Measurements from ENCODE around the gene TCIRG1. TPM values are rescaled to one million over a fixed set of nuclear protein-coding genes. Genes with fewer than 3 reads are reported as not detected.

Gene TCIRG1
- total and polyA plus RNA-seq, 2 of the 13 experiments (the other 11 are each of a cell fraction or from before 2014, with no cell fraction given): 48.0 to 69.6 TPM

DNA sequence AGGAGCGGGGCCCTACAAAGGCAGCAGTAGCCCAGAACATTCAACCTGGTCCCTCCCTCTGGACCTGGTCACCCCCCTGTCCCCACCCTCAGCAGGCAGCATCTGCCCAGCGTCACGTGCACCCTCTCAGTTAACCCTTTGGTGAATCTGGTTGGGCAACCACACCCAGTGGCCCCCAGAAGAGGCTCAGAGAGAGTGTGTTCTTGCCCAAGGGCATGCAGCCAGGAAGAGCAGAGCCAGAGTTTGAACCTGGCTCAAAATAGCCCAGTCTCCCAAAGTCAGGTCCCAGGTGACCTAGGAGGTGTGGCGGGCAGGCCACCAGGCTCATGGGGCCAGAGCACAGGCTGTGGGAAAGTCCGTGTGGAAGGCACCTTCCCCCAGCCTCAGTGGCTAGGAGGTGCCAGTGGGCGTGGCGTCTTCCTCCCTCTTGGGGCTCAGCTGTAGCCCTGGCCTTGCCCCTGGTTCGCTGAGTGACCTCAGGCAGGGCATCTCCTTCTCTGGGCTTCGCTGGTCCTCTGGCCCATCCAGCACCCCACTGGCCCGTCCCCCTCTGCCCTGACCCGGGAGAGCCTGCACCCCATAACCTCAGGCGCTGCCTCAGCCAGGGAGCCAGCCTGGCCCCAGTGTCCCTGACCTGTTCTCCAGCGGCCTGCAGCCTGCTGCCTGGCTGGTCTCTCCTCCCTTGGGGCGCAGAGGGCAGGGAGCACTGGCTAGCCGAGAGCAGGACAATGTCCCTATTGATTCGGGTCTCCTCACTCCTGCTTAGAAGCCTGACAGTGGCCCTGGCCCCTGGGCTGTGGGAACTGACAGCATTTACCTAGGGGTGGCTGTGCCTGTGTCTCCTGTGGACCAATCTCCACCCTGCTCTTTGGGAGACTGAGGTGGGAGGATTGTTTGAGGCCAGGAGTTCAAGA lies 21.7 kb upstream of the TCIRG1 start (continued):
- TF ChIP-seq ZNF329 (CRISPR knock-in tag; IDR thresholded peaks at IDR 0.05; ENCODE audit: low read depth): 0 out of 2 replicates have a peak, but pooled peaks have one; percentile 35
- no peak for TF ChIP-seq ZNF841 (CRISPR knock-in tag; IDR thresholded peaks at IDR 0.05; ENCODE audit: borderline replicate concordance)
- TF ChIP-seq PHF5A (CRISPR knock-in tag; IDR thresholded peaks at IDR 0.05; ENCODE audit: low read depth, unreplicated experiment): peak; percentile 13
- TF ChIP-seq ZNF883 (CRISPR knock-in tag; IDR thresholded peaks at IDR 0.05; ENCODE audit: not compliant biosample characterization): no peak
- TF ChIP-seq ZNF33B (CRISPR knock-in tag; IDR thresholded peaks at IDR 0.05): no peak
- peak; percentile 82; the same call in 1 of the 2 replicates for TF ChIP-seq IRF2 (CRISPR knock-in tag; IDR thresholded peaks at IDR 0.05)
- no peak for TF ChIP-seq ZNF24 (IDR thresholded peaks at IDR 0.05)
- no peak for TF ChIP-seq REL (CRISPR knock-in tag; conservative IDR thresholded peaks at IDR 0.05)
- no peak; the same call in 1 of the 2 replicates for TF ChIP-seq CBX5 (CRISPR knock-in tag; IDR thresholded peaks at IDR 0.05; ENCODE audit: borderline replicate concordance)
- TF ChIP-seq, protein P1, sequence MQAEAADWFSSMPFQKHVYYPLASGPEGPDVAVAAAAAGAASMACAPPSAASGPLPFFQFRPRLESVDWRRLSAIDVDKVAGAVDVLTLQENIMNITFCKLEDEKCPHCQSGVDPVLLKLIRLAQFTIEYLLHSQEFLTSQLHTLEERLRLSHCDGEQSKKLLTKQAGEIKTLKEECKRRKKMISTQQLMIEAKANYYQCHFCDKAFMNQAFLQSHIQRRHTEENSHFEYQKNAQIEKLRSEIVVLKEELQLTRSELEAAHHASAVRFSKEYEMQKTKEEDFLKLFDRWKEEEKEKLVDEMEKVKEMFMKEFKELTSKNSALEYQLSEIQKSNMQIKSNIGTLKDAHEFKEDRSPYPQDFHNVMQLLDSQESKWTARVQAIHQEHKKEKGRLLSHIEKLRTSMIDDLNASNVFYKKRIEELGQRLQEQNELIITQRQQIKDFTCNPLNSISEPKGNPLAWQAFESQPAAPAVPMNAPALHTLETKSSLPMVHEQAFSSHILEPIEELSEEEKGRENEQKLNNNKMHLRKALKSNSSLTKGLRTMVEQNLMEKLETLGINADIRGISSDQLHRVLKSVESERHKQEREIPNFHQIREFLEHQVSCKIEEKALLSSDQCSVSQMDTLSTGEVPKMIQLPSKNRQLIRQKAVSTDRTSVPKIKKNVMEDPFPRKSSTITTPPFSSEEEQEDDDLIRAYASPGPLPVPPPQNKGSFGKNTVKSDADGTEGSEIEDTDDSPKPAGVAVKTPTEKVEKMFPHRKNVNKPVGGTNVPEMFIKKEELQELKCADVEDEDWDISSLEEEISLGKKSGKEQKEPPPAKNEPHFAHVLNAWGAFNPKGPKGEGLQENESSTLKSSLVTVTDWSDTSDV (CRISPR knock-in tag; IDR thresholded peaks at IDR 0.05): no peak
- peak; percentile 40; the same call in 1 of the 2 replicates for TF ChIP-seq HMG20A (CRISPR knock-in tag; IDR thresholded peaks at IDR 0.05; ENCODE audit: borderline replicate concordance)
- no peak for TF ChIP-seq FLYWCH1 (CRISPR knock-in tag; IDR thresholded peaks at IDR 0.05)
- no peak for TF ChIP-seq ZNF224 (CRISPR knock-in tag; IDR thresholded peaks at IDR 0.05)
- TF ChIP-seq EEA1 (CRISPR knock-in tag; IDR thresholded peaks at IDR 0.05; ENCODE audit: borderline replicate concordance): peak; percentile 25; the same call in 1 of the 2 replicates
- TF ChIP-seq SMAD3 (CRISPR knock-in tag; IDR thresholded peaks at IDR 0.05): no peak; the same call in 1 of the 2 replicates
- TF ChIP-seq, protein P2, sequence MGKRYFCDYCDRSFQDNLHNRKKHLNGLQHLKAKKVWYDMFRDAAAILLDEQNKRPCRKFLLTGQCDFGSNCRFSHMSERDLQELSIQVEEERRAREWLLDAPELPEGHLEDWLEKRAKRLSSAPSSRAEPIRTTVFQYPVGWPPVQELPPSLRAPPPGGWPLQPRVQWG (CRISPR knock-in tag; IDR thresholded peaks at IDR 0.05; ENCODE audit: borderline replicate concordance, low read depth): no peak
- TF ChIP-seq ZNF33A (CRISPR knock-in tag; IDR thresholded peaks at IDR 0.05; ENCODE audit: borderline replicate concordance): no peak
- TF ChIP-seq, protein P3, sequence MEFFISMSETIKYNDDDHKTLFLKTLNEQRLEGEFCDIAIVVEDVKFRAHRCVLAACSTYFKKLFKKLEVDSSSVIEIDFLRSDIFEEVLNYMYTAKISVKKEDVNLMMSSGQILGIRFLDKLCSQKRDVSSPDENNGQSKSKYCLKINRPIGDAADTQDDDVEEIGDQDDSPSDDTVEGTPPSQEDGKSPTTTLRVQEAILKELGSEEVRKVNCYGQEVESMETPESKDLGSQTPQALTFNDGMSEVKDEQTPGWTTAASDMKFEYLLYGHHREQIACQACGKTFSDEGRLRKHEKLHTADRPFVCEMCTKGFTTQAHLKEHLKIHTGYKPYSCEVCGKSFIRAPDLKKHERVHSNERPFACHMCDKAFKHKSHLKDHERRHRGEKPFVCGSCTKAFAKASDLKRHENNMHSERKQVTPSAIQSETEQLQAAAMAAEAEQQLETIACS (CRISPR knock-in tag; IDR thresholded peaks at IDR 0.05): no peak
- no peak for TF ChIP-seq ZNF766 (CRISPR knock-in tag; IDR thresholded peaks at IDR 0.05; ENCODE audit: borderline replicate concordance)
- TF ChIP-seq TCF7 (IDR thresholded peaks at IDR 0.05; ENCODE audit: low read depth): peak; percentile 24; the same call in 1 of the 2 replicates
- peak; percentile 26; the same call in 1 of the 2 replicates for TF ChIP-seq MIER3 (CRISPR knock-in tag; IDR thresholded peaks at IDR 0.05; ENCODE audit: borderline replicate concordance)
- TF ChIP-seq, protein P4, sequence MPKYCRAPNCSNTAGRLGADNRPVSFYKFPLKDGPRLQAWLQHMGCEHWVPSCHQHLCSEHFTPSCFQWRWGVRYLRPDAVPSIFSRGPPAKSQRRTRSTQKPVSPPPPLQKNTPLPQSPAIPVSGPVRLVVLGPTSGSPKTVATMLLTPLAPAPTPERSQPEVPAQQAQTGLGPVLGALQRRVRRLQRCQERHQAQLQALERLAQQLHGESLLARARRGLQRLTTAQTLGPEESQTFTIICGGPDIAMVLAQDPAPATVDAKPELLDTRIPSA (CRISPR knock-in tag; IDR thresholded peaks at IDR 0.05; ENCODE audit: borderline replicate concordance): no peak
- no peak for TF ChIP-seq ZNF44 (CRISPR knock-in tag; IDR thresholded peaks at IDR 0.05)
- TF ChIP-seq, protein P5, sequence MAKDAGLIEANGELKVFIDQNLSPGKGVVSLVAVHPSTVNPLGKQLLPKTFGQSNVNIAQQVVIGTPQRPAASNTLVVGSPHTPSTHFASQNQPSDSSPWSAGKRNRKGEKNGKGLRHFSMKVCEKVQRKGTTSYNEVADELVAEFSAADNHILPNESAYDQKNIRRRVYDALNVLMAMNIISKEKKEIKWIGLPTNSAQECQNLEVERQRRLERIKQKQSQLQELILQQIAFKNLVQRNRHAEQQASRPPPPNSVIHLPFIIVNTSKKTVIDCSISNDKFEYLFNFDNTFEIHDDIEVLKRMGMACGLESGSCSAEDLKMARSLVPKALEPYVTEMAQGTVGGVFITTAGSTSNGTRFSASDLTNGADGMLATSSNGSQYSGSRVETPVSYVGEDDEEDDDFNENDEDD (CRISPR knock-in tag; IDR thresholded peaks at IDR 0.05; ENCODE audit: borderline replicate concordance): no peak; the same call in 1 of the 2 replicates

All from HepG2 (cell line).